ENCODE data around the gene MTO1.
"Not testable (repeated sequence)": the region's sequence is repeated elsewhere in the genome, so short reads cannot be mapped to it uniquely, and the experiment has no call there.

MTO1 gene

GRCh38 chr6:73476723-73477122 lies 15.2 kb downstream of the MTO1 start:
- H3K36me3 Mint-ChIP-seq, result peaks cover 17% of the 10 kb centered on the region
- no peak for ATAC-seq (ENCODE audit: low read depth)
- H3K27ac Mint-ChIP-seq, result no peak overlapping the region
- H3K4me1 Mint-ChIP-seq, result peaks cover 9% of the 10 kb centered on the region
- H3K4me3 Mint-ChIP-seq, result no peak overlapping the region
- H3K9me3 Mint-ChIP-seq, result no peaks in the 10 kb centered on the region
- H3K27me3 Mint-ChIP-seq, result no peaks in the 10 kb centered on the region
- no peak for DNase-seq (ENCODE audit: low spot score in 2 of 2)

- ATAC-seq (ENCODE audit: low read depth) (no peak), DNase-seq (ENCODE audit: low spot score in 2 of 2) (no peak)
- H3K27ac Mint-ChIP-seq, result no peak overlapping the region
- H3K4me3 Mint-ChIP-seq, result no peak overlapping the region
- no peaks in the 10 kb centered on the region for H3K9me3 Mint-ChIP-seq
- H3K4me1 Mint-ChIP-seq, result peaks cover 4% of the 10 kb centered on the region
- H3K36me3 Mint-ChIP-seq, result peaks cover 17% of the 10 kb centered on the region
- no peaks in the 10 kb centered on the region for H3K27me3 Mint-ChIP-seq
These were observed 15.9 kb downstream of the MTO1 start for GRCh38 chr6:73477407-73477806.

DNA sequence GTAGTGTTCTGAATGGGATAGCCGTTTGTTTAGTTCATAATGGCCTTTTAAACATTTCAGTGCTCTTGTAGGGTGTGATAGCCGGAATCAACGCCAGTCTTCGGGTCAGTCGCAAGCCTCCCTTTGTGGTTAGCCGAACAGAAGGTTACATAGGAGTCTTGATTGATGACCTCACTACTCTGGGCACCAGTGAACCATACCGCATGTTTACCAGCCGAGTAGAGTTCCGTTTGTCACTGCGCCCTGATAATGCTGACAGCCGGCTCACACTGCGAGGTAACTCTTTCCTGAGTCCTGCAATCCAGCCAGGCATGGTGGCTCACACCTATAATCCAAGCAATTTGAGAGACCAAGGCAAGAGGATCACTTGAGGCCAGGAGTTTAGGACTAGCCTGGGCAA lies 20.4 kb downstream of the MTO1 start:
- Mint-ChIP-seq H3K36me3 (peaks cover 18% of the 10 kb centered on the region), H3K27ac (no peak overlapping the region), H3K9me3 (no peaks in the 10 kb centered on the region), H3K4me3 (no peak overlapping the region), H3K27me3 (no peaks in the 10 kb centered on the region), H3K4me1 (peaks cover 3% of the 10 kb centered on the region)
- DNase-seq (ENCODE audit: low spot score in 2 of 2) (no peak), ATAC-seq (ENCODE audit: low read depth) (no peak)

GRCh38 chr6:73484438-73484837 lies 22.9 kb downstream of the MTO1 start:
- ATAC-seq (ENCODE audit: low read depth) (no peak), DNase-seq (ENCODE audit: low spot score in 2 of 2) (no peak)
- H3K4me1 Mint-ChIP-seq, result peaks cover 3% of the 10 kb centered on the region
- H3K36me3 Mint-ChIP-seq, result peaks cover 26% of the 10 kb centered on the region
- peak overlapping the region; percentile 28 for H3K27ac Mint-ChIP-seq
- no peaks in the 10 kb centered on the region for H3K9me3 Mint-ChIP-seq
- H3K4me3 Mint-ChIP-seq, result no peak overlapping the region
- no peaks in the 10 kb centered on the region for H3K27me3 Mint-ChIP-seq

- Mint-ChIP-seq H3K4me1 (no peaks in the 10 kb centered on the region), H3K36me3 (peaks cover 31% of the 10 kb centered on the region), H3K27ac (no peak overlapping the region), H3K27me3 (no peaks in the 10 kb centered on the region), H3K9me3 (no peaks in the 10 kb centered on the region), H3K4me3 (no peak overlapping the region)
- DNase-seq (ENCODE audit: low spot score in 2 of 2), result no peak
- ATAC-seq (ENCODE audit: low read depth), result no peak
These were observed 25.9 kb downstream of the MTO1 start for GRCh38 chr6:73487473-73487872.

DNA sequence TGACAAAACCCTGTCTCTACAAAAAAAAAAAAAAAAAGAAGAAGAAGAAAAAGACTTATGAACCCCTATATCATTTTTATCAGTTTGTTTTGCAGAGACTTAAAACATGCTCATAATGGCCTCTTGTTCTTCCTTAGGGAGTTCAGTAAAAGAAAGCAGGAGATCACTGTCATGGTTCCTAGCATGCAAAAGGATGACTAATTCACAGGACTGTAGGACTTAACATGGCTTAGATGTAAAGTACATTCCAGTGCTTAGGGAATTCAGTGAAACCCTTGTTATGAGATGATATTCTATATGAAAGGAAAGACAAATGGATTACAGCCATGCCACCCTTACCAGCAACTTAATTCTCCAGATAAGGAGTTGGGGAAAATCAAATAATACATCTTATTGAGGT lies 29.8 kb downstream of the MTO1 start:
- peak overlapping the region; percentile 60 for H3K27ac Mint-ChIP-seq
- ATAC-seq (ENCODE audit: low read depth), result no peak
- H3K9me3 Mint-ChIP-seq, result no peaks in the 10 kb centered on the region
- H3K27me3 Mint-ChIP-seq, result no peaks in the 10 kb centered on the region
- no peak overlapping the region for H3K4me3 Mint-ChIP-seq
- H3K4me1 Mint-ChIP-seq, result no peaks in the 10 kb centered on the region
- DNase-seq (ENCODE audit: low spot score in 2 of 2), result no peak
- peaks cover 30% of the 10 kb centered on the region for H3K36me3 Mint-ChIP-seq

DNA sequence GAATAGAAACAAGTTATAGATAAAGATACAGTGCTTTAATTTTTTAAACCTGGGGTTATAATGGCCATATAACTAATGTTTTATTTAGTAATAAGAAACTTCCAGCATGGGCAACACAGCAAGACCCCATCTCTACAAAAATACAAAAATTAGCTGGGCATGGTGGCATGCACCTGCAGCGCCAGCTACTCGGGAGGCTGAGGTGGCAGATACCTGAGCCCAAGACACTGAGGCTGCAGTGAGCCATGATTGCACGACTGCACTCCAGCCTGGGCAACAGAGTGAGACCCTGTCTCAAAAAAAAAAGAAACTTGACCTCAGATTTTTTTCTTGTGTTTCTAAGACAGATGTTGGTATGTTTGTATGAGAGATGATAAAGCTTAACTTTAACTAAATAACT lies 36.4 kb downstream of the MTO1 start:
- H3K36me3 Mint-ChIP-seq, result peaks cover 10% of the 10 kb centered on the region
- H3K4me1 Mint-ChIP-seq, result no peaks in the 10 kb centered on the region
- H3K9me3 Mint-ChIP-seq, result no peaks in the 10 kb centered on the region
- H3K27ac Mint-ChIP-seq, result no peak overlapping the region
- no peaks in the 10 kb centered on the region for H3K27me3 Mint-ChIP-seq
- H3K4me3 Mint-ChIP-seq, result no peak overlapping the region
- DNase-seq (ENCODE audit: low spot score in 2 of 2) (no peak), ATAC-seq (ENCODE audit: low read depth) (no peak)

GRCh38 chr6:73503027-73503772 lies 41.7 kb downstream of the MTO1 start:
- ATAC-seq (ENCODE audit: low read depth) (no peak), DNase-seq (ENCODE audit: low spot score in 2 of 2) (no peak)
- H3K27ac Mint-ChIP-seq, result peak overlapping the region; percentile 87
- H3K9me3 Mint-ChIP-seq, result no peaks in the 10 kb centered on the region
- H3K4me3 Mint-ChIP-seq, result no peak overlapping the region
- peaks cover 13% of the 10 kb centered on the region for H3K36me3 Mint-ChIP-seq
- no peaks in the 10 kb centered on the region for H3K27me3 Mint-ChIP-seq
- no peaks in the 10 kb centered on the region for H3K4me1 Mint-ChIP-seq

DNA sequence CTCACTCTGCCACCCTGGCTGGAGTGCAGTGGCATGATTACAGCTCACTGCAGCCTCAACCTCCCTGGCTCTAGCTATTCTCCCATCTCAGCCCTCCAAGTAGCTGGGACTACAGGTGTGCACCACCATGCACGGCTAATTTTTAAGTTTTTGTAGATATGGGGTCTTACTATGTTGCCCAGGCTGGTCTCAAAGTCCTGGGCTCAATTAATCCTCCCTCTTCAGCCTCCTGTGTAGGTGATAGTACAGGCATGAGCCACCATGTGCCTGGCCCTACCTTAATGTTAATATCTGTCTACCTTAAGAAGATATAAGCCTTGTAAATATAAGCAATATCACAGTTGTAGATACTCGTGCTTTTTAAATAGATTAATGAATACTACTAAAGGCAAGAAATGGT lies 42.6 kb downstream of the MTO1 start:
- H3K27me3 Mint-ChIP-seq, result no peaks in the 10 kb centered on the region
- no peak for ATAC-seq (ENCODE audit: low read depth)
- DNase-seq (ENCODE audit: low spot score in 2 of 2), result no peak
- no peaks in the 10 kb centered on the region for H3K9me3 Mint-ChIP-seq
- no peaks in the 10 kb centered on the region for H3K4me1 Mint-ChIP-seq
- H3K4me3 Mint-ChIP-seq, result no peak overlapping the region
- H3K27ac Mint-ChIP-seq, result peak overlapping the region; percentile 51
- H3K36me3 Mint-ChIP-seq, result peaks cover 13% of the 10 kb centered on the region

- ATAC-seq (ENCODE audit: low read depth) (no peak), DNase-seq (ENCODE audit: low spot score in 2 of 2) (no peak)
- H3K27ac Mint-ChIP-seq, result no peak overlapping the region
- H3K36me3 Mint-ChIP-seq, result peaks cover 13% of the 10 kb centered on the region
- H3K4me3 Mint-ChIP-seq, result no peak overlapping the region
- no peaks in the 10 kb centered on the region for H3K9me3 Mint-ChIP-seq
- H3K4me1 Mint-ChIP-seq, result no peaks in the 10 kb centered on the region
- H3K27me3 Mint-ChIP-seq, result no peaks in the 10 kb centered on the region
These were observed 43.6 kb downstream of the MTO1 start for GRCh38 chr6:73505142-73505541.

GRCh38 chr6:73505705-73506104 lies 44.2 kb downstream of the MTO1 start:
- not testable (repeated sequence) for H3K4me3 Mint-ChIP-seq; H3K4me1 Mint-ChIP-seq; DNase-seq (ENCODE audit: low spot score in 2 of 2); ATAC-seq (ENCODE audit: low read depth); H3K27ac Mint-ChIP-seq; H3K9me3 Mint-ChIP-seq; H3K27me3 Mint-ChIP-seq
- H3K36me3 Mint-ChIP-seq, result peaks cover 11% of the 10 kb centered on the region

DNA sequence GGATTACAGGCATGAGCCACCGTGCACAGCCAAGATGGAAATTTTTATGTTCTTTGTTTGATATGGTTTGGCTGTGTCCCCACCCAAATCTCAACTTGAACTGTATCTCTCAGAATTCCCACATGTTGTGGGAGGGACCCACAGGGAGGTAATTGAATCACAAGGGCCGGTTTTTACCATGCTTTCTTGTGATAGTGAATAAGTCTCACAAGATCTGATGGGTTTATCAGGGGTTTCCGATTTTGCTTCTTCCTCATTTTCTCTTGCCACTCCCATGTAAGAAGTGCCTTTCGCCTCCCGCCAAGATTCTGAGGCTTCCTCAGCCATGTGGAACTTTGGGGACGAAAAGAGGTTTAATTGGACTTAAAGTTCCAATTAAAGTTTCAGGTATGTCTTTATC lies 44.7 kb downstream of the MTO1 start:
- no peaks in the 10 kb centered on the region for H3K27me3 Mint-ChIP-seq
- no peak overlapping the region for H3K4me3 Mint-ChIP-seq
- H3K4me1 Mint-ChIP-seq, result no peaks in the 10 kb centered on the region
- DNase-seq (ENCODE audit: low spot score in 2 of 2), result no peak
- no peak for ATAC-seq (ENCODE audit: low read depth)
- no peaks in the 10 kb centered on the region for H3K9me3 Mint-ChIP-seq
- H3K27ac Mint-ChIP-seq, result no peak overlapping the region
- H3K36me3 Mint-ChIP-seq, result peaks cover 11% of the 10 kb centered on the region

- Mint-ChIP-seq H3K9me3 (no peaks in the 10 kb centered on the region), H3K27me3 (no peaks in the 10 kb centered on the region), H3K4me1 (peaks cover 4% of the 10 kb centered on the region), H3K27ac (no peak overlapping the region), H3K36me3 (peaks cover 7% of the 10 kb centered on the region), H3K4me3 (no peak overlapping the region)
- DNase-seq (ENCODE audit: low spot score in 2 of 2) (no peak), ATAC-seq (ENCODE audit: low read depth) (no peak)
These were observed 47.2 kb downstream of the MTO1 start for GRCh38 chr6:73508776-73509175.

DNA sequence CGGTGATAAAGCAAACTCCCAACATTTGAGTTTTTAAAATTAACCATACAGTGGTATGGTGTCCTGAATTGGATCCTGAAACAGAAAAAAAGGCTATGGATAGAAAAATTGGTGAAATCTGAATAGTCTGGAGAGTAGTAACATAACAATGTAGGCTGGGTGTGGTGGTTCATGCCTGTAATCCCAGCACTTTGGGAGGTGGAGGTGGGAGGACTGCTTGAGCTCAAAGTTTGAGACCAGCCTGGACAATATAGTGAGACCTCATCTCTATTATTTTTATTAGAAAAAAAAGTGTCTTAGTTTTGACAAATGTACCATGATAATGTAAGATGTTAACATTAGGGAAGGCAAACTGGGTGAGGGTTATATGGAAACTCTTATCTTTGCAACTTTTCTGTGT lies 48.3 kb downstream of the MTO1 start:
- peaks cover 5% of the 10 kb centered on the region for H3K36me3 Mint-ChIP-seq
- no peak for ATAC-seq (ENCODE audit: low read depth)
- H3K4me1 Mint-ChIP-seq, result peaks cover 6% of the 10 kb centered on the region
- H3K27me3 Mint-ChIP-seq, result no peaks in the 10 kb centered on the region
- H3K9me3 Mint-ChIP-seq, result no peaks in the 10 kb centered on the region
- no peak overlapping the region for H3K4me3 Mint-ChIP-seq
- no peak for DNase-seq (ENCODE audit: low spot score in 2 of 2)
- peak overlapping the region; percentile 59 for H3K27ac Mint-ChIP-seq

DNA sequence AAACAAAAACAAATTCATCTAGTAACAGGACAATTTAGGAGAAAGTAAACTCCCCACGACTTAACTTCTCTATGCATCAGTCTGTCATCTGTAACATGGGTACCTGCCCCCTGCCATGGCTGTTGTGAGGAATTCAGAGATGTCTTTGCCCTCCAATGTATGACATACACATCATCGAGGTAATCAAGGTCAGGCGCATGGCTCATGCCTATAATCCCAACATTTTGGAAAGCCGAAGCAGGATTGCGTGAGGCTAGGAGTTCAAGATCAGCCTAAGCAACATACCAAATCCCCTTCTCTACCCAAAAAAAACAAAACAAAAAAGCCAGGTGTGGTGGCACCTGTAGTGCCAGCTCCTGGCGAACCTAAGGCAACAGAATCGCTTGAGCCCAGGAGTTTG lies 50.3 kb downstream of the MTO1 start:
- no peaks in the 10 kb centered on the region for H3K9me3 Mint-ChIP-seq
- no peak overlapping the region for H3K4me3 Mint-ChIP-seq
- H3K27ac Mint-ChIP-seq, result no peak overlapping the region
- ATAC-seq (ENCODE audit: low read depth), result no peak
- H3K27me3 Mint-ChIP-seq, result no peaks in the 10 kb centered on the region
- DNase-seq (ENCODE audit: low spot score in 2 of 2), result no peak
- peaks cover 20% of the 10 kb centered on the region for H3K4me1 Mint-ChIP-seq
- H3K36me3 Mint-ChIP-seq, result peaks cover 1% of the 10 kb centered on the region
